HG02623 (cell line): ENCODE data around the gene NTNG1.
"Not testable (repeated sequence)": the region's sequence is repeated elsewhere in the genome, so short reads cannot be mapped to it uniquely, and the experiment has no call there.

Experiments used
- ATAC-seq: cut with Tn5 transposase; IDR thresholded peaks from one replicate; pipeline ENCODE4 v1.9.1; 2021; ENCODE audit warnings: moderate library complexity; ENCODE audit not compliant: unreplicated experiment

Gene NTNG1

GRCh38 chr1:107142140-107142542 lies 1.3 kb downstream of the NTNG1 start:
- no peak for ATAC-seq

GRCh38 chr1:107142666-107143065 lies 1.8 kb downstream of the NTNG1 start:
- no peak for ATAC-seq

GRCh38 chr1:107145637-107146036 lies 4.8 kb downstream of the NTNG1 start:
- ATAC-seq, result no peak

- no peak for ATAC-seq
Measured at GRCh38 chr1:107147843-107148242, 7.0 kb downstream of the NTNG1 start.

GRCh38 chr1:107149946-107150345 lies 9.1 kb downstream of the NTNG1 start:
- no peak for ATAC-seq

GRCh38 chr1:107151295-107151694 lies 10.5 kb downstream of the NTNG1 start:
- no peak for ATAC-seq

- ATAC-seq, result no peak
Measured at GRCh38 chr1:107152395-107152794, 11.6 kb downstream of the NTNG1 start.

GRCh38 chr1:107153014-107153413 lies 12.2 kb downstream of the NTNG1 start:
- ATAC-seq, result no peak

GRCh38 chr1:107158496-107158895 lies 17.7 kb downstream of the NTNG1 start:
- no peak for ATAC-seq

GRCh38 chr1:107158991-107159390 lies 18.2 kb downstream of the NTNG1 start:
- ATAC-seq, result no peak

GRCh38 chr1:107162745-107163144 lies 21.9 kb downstream of the NTNG1 start:
- ATAC-seq, result no peak

- not testable (repeated sequence) for ATAC-seq
Measured at GRCh38 chr1:107164901-107165300, 24.1 kb downstream of the NTNG1 start.

- no peak for ATAC-seq
Measured at GRCh38 chr1:107169615-107170014, 28.8 kb downstream of the NTNG1 start.

- ATAC-seq, result no peak
Measured at GRCh38 chr1:107171333-107171732, 30.5 kb downstream of the NTNG1 start.

GRCh38 chr1:107172450-107173170 lies 31.8 kb downstream of the NTNG1 start:
- no peak for ATAC-seq

GRCh38 chr1:107175102-107175909 lies 34.5 kb downstream of the NTNG1 start:
- ATAC-seq, result no peak

GRCh38 chr1:107181253-107181969 lies 40.6 kb downstream of the NTNG1 start:
- no peak for ATAC-seq

GRCh38 chr1:107183011-107183410 lies 42.2 kb downstream of the NTNG1 start:
- no peak for ATAC-seq

- ATAC-seq, result no peak
Measured at GRCh38 chr1:107184888-107185287, 44.0 kb downstream of the NTNG1 start.

GRCh38 chr1:107187399-107187798 lies 46.6 kb downstream of the NTNG1 start:
- ATAC-seq, result no peak

- no peak for ATAC-seq
Measured at GRCh38 chr1:107188160-107188559, 47.3 kb downstream of the NTNG1 start.

- ATAC-seq, result no peak
Measured at GRCh38 chr1:107194380-107194779, 53.5 kb downstream of the NTNG1 start.
